H1 (cell line): ENCODE data around the gene VDR. TPM values are rescaled to one million over a fixed set of nuclear protein-coding genes. Genes with fewer than 3 reads are reported as not detected.

ENCODE experiments used
- ASH2L ChIP-seq: fragments of 200-600, 300-600 bp; sonication (generic); IDR thresholded peaks from one replicate; pipeline ENCODE4 v1.7.1; 2017; ENCODE audit warnings: low read length
- BACH1 ChIP-seq: IDR thresholded peaks from 2 replicates; pipeline ENCODE4 v1.6.1; 2012; ENCODE audit warnings: low read length, improper control_type of control experiment
- MAFK ChIP-seq: IDR thresholded peaks from 2 replicates; pipeline ENCODE4 v1.6.1; 2012; ENCODE audit warnings: low read depth, mild to moderate bottlenecking, improper control_type of control experiment, low read length
- TBP ChIP-seq: IDR thresholded peaks from 2 replicates; pipeline ENCODE4 v1.6.1; 2011; ENCODE audit warnings: low read depth, low read length, improper control_type of control experiment
- polyA plus RNA-seq, 7 experiments: library from polyadenylated mRNA; depleted of rRNA in 3 of 7; stranded (reverse) in 5 of 7; unstranded in 2 of 7; fragments of >200 nt in 5 of 7; fragments of 200-250 nt in 2 of 7; gene quantifications; 1 replicate in 5 of 7; 2 replicates in 1 of 7; 4 replicates in 1 of 7; pipeline versions ENCODE4 v1.2.1 to v1.2.3, GENCODE V29; 2011 to 2013; ENCODE audit warnings: missing spikeins in 2 of 7, mixed read lengths in 2 of 7
- total RNA-seq: library from RNA; stranded (reverse); fragmentation: NEBNext Ultra II Directional; extraction: Animal tissue kit (Norgen Biotek cat#: 25700); gene quantifications from 2 replicates; pipeline ENCODE4 v1.2.1, GENCODE V29; 2021

Gene VDR
- total and polyA plus RNA-seq, 2 of the 8 experiments (the other 6 are each of a cell fraction or from before 2014, with no cell fraction given) = 0.44 to 0.65 TPM

DNA sequence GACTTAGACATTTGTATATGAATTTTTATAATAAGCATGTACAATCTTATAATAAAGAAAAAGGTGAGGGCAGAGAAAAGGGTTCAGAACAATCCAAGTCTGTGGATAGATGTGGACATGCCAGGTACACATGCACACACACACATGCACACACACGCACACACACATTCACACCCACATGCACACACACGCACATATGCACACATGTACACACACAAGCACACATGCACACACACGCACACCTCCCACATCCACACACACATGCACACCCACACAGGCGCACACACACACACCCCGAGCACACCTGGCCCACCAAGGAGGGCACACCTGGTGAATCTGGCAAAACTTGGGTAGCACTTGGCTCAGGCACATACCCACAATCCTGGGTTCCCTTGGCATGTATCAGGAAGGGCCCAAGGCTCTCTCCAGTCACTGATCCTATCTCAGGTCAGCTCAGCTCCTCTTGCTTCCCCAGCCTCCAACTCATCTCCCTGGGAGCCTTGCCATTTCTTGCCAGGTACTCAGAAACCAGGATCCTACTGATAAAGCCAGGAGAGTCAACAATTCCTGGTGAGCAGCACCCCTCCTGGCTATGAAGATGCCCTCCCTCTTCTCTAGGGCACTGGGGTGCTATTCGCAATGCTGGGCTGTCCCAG, 40.0 kb upstream of the VDR start (continued):
- TF ChIP-seq ASH2L (no peak), MAFK (no peak), TBP (no peak), BACH1 (no peak)
